ENCODE data around the gene SLC9A7. TPM values are rescaled to one million over a fixed set of nuclear protein-coding genes. Genes with fewer than 3 reads are reported as not detected.

The SLC9A7 gene
- total and polyA plus RNA-seq, 2 donors (not counting 3 experiments of a cell fraction or from before 2014, with no cell fraction given), result 4.6 to 7.5 TPM

GRCh38 chrX:46620505-46620904 is 138.4 kb downstream of the SLC9A7 start:
- H3K4me2 ChIP-seq (ENCODE audit: insufficient read depth, low read length), result no peak overlapping the region
- intact Hi-C loops (cut with micrococcal nuclease) (no loop called here), dilution Hi-C loops (cut with MboI; ENCODE audit: extremely low pct_ligation_motif_present, low sequenced_read_pairs) (no loop called here)
- H3K9me1 ChIP-seq (replicated peaks; ENCODE audit: control insufficient read depth, extremely low read depth, insufficient read depth, low read length), result no peaks in the 10 kb centered on the region
- H3K4me1 ChIP-seq (ENCODE audit: control insufficient read depth, extremely low read depth, insufficient read depth, low read length), result no peaks in the 10 kb centered on the region
- BruUV-seq (replicated peaks), result no TSS peak
- DNase-seq (ENCODE audit: low read depth, low spot score) (no peak), FAIRE-seq (no peak)
- POLR2A ChIA-PET, result no interaction called here
- no peak overlapping the region for H3K4me3 ChIP-seq (replicated peaks in 1 of 3; ENCODE audit: insufficient read depth in 1 of 3, low read depth in 1 of 3, low read length in 3 of 3)
- no peak overlapping the region for H2AFZ ChIP-seq (ENCODE audit: low read depth, low read length)
- CTCF ChIA-PET, result no interaction called here
- no peaks in the 10 kb centered on the region for H3K36me3 ChIP-seq (ENCODE audit: control insufficient read depth in 2 of 2, extremely low read depth in 1 of 2, insufficient read depth in 2 of 2, low read length in 2 of 2)
- H3K9me3 ChIP-seq (replicated peaks; ENCODE audit: control insufficient read depth, insufficient read depth, low read length), result no peaks in the 10 kb centered on the region
- H4K20me1 ChIP-seq (replicated peaks; ENCODE audit: control insufficient read depth, extremely low read depth, insufficient read depth, low read length), result no peaks in the 10 kb centered on the region
- no peak for TF ChIP-seq EZH2 (IDR thresholded peaks at IDR 0.05; ENCODE audit: borderline replicate concordance, low read depth, low read length, severe bottlenecking)
- no peak overlapping the region for H3K9ac ChIP-seq (replicated peaks; ENCODE audit: extremely low read depth, insufficient read depth, low read length)
- H3K27ac ChIP-seq (ENCODE audit: insufficient read depth, low read depth, low read length), result no peak overlapping the region
- H3K27me3 ChIP-seq (ENCODE audit: control insufficient read depth in 2 of 2, insufficient read depth in 2 of 2, low read length in 2 of 2), result no peaks in the 10 kb centered on the region
- H3K79me2 ChIP-seq (ENCODE audit: control insufficient read depth, insufficient read depth, low read length), result no peaks in the 10 kb centered on the region

GRCh38 chrX:46618947-46619346 is 140.0 kb downstream of the SLC9A7 start:
- no peak for DNase-seq (ENCODE audit: low read depth, low spot score)
- Histone ChIP-seq H3K36me3 (ENCODE audit: control insufficient read depth in 2 of 2, extremely low read depth in 1 of 2, insufficient read depth in 2 of 2, low read length in 2 of 2) (no peaks in the 10 kb centered on the region), H2AFZ (ENCODE audit: low read depth, low read length) (no peak overlapping the region), H3K4me3 (replicated peaks in 1 of 3; ENCODE audit: insufficient read depth in 1 of 3, low read depth in 1 of 3, low read length in 3 of 3) (no peak overlapping the region), H3K9ac (replicated peaks; ENCODE audit: extremely low read depth, insufficient read depth, low read length) (no peak overlapping the region), H4K20me1 (replicated peaks; ENCODE audit: control insufficient read depth, extremely low read depth, insufficient read depth, low read length) (no peaks in the 10 kb centered on the region), H3K27ac (ENCODE audit: insufficient read depth, low read depth, low read length) (no peak overlapping the region), H3K27me3 (ENCODE audit: control insufficient read depth in 2 of 2, insufficient read depth in 2 of 2, low read length in 2 of 2) (no peaks in the 10 kb centered on the region), H3K79me2 (ENCODE audit: control insufficient read depth, insufficient read depth, low read length) (no peaks in the 10 kb centered on the region), H3K4me2 (ENCODE audit: insufficient read depth, low read length) (no peak overlapping the region), H3K9me3 (replicated peaks; ENCODE audit: control insufficient read depth, insufficient read depth, low read length) (no peaks in the 10 kb centered on the region), H3K9me1 (replicated peaks; ENCODE audit: control insufficient read depth, extremely low read depth, insufficient read depth, low read length) (no peaks in the 10 kb centered on the region), H3K4me1 (ENCODE audit: control insufficient read depth, extremely low read depth, insufficient read depth, low read length) (no peaks in the 10 kb centered on the region)
- ChIA-PET POLR2A (no interaction called here), CTCF (no interaction called here)
- no peak for FAIRE-seq
- BruUV-seq (replicated peaks), result no TSS peak
- no peak for TF ChIP-seq MYC (IDR thresholded peaks at IDR 0.05; ENCODE audit: low read depth, low read length)
- no peak for TF ChIP-seq JUN (IDR thresholded peaks at IDR 0.05; ENCODE audit: borderline replicate concordance, insufficient read depth, insufficient read length, low read depth)
- no peak for TF ChIP-seq CTCF (IDR thresholded peaks at IDR 0.05; ENCODE audit: extremely low read depth in 1 of 2, insufficient read depth in 1 of 2, low read depth in 1 of 2, low read length in 2 of 2)
- TF ChIP-seq FOS (IDR thresholded peaks at IDR 0.05; ENCODE audit: borderline replicate concordance, insufficient read depth, low read length), result no peak
- no peak for TF ChIP-seq GATA2 (IDR thresholded peaks at IDR 0.05; ENCODE audit: insufficient read depth, insufficient read length, low read depth, low read length)
- no peak for TF ChIP-seq EZH2 (IDR thresholded peaks at IDR 0.05; ENCODE audit: borderline replicate concordance, low read depth, low read length, severe bottlenecking)
- TF ChIP-seq POLR2AphosphoS5 (IDR thresholded peaks at IDR 0.05; ENCODE audit: insufficient read depth, low read depth, low read length), result no peak
- no peak for TF ChIP-seq MAX (IDR thresholded peaks at IDR 0.05; ENCODE audit: insufficient read depth, insufficient read length)
- intact Hi-C loops (cut with micrococcal nuclease), result no loop called here
- dilution Hi-C loops (cut with MboI; ENCODE audit: extremely low pct_ligation_motif_present, low sequenced_read_pairs), result no loop called here
